ENCODE results near the gene RGS2. TPM values are rescaled to one million over a fixed set of nuclear protein-coding genes. Genes with fewer than 3 reads are reported as not detected.

RGS2 gene
- total RNA-seq, 1 donor from 2014 or later, result 63.8 TPM

DNA sequence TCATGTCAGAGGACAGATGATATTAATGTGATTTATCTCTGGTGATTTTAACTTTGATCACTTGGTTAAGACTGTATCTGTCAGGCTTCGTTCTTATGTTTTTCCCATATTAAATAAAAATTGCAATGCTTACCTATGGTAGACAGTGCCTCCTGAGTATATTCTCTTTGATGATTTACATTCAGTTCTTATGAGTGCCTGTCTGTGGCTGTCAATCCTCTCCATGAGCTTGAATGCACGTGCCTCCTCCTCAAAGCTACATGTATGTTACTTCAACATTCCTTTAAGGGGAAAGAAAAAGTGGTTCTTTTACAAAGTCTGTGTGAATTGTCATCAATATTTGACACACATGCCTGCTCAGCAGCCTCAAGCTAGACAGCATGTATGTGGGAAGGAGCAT, 44.2 kb upstream of the RGS2 start:
- no peak for DNase-seq
- TF ChIP-seq CTCF (IDR thresholded peaks at IDR 0.05), result no peak
- H3K36me3 ChIP-seq, result no peaks in the 10 kb centered on the region
- H3K27me3 ChIP-seq (ENCODE audit: low read depth), result no peaks in the 10 kb centered on the region
- ATAC-seq, result no peak
- no peak overlapping the region for H3K4me3 ChIP-seq
- no peaks in the 10 kb centered on the region for H3K4me1 ChIP-seq
- intact Hi-C loops (cut with DNase I), result no loop called here
- no peaks in the 10 kb centered on the region for H3K9me3 ChIP-seq
- no peak overlapping the region for H3K27ac ChIP-seq

DNA sequence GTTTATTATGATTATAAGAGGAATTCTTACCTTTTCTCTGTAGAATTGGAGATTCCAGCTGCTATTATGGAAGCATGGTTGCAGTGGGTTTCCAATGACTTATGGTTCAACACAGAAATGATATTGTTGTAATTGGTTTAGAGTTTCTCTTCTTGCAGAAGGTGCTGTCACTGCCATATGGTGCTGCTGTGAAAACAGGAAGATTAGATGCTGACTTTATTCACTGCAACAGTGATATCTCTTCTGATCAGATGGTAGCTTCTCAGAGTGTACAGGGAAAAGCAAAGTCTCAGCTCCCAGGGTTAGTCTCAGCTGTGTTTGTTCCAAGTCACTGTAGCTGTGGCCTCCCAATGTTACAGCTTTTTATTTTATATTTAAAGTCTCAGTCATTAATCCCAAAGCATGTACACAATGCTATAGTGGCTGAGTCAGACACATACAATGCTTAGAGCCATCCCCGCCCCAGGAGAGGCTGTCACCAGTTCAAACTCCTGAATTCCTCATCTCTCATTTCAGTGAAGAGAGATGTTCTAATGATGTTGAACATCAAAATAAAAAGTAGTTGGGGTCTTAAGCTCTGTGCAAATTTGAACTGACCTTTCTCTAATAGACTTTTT, 42.7 kb upstream of the RGS2 start:
- no peaks in the 10 kb centered on the region for H3K27me3 ChIP-seq (ENCODE audit: low read depth)
- H3K4me3 ChIP-seq, result no peak overlapping the region
- no peak for TF ChIP-seq CTCF (IDR thresholded peaks at IDR 0.05)
- no peaks in the 10 kb centered on the region for H3K9me3 ChIP-seq
- H3K36me3 ChIP-seq, result no peaks in the 10 kb centered on the region
- intact Hi-C loops (cut with DNase I), result no loop called here
- ATAC-seq (peak in 1 of 2 donors; percentile 9), DNase-seq (no peak)
- H3K4me1 ChIP-seq, result no peaks in the 10 kb centered on the region
- no peak overlapping the region for H3K27ac ChIP-seq

- Histone ChIP-seq H3K36me3 (no peaks in the 10 kb centered on the region), H3K27me3 (ENCODE audit: low read depth) (no peaks in the 10 kb centered on the region), H3K4me3 (no peak overlapping the region), H3K27ac (no peak overlapping the region), H3K9me3 (no peaks in the 10 kb centered on the region), H3K4me1 (no peaks in the 10 kb centered on the region)
- ATAC-seq, result no peak
- intact Hi-C loops (cut with DNase I), result no loop called here
- DNase-seq, result no peak
- TF ChIP-seq CTCF (IDR thresholded peaks at IDR 0.05), result no peak
Measured at GRCh38 chr1:192766876-192767275, 42.0 kb upstream of the RGS2 start.

- intact Hi-C loops (cut with DNase I), result no loop called here
- peak overlapping the region; percentile 50 for H3K27ac ChIP-seq
- no peak for TF ChIP-seq CTCF (IDR thresholded peaks at IDR 0.05)
Measured at GRCh38 chr1:192767798-192768197, 41.0 kb upstream of the RGS2 start.

GRCh38 chr1:192768463-192768862, 40.4 kb upstream of the RGS2 start:
- no peak for TF ChIP-seq CTCF (IDR thresholded peaks at IDR 0.05)
- Histone ChIP-seq H3K36me3 (no peaks in the 10 kb centered on the region), H3K9me3 (no peaks in the 10 kb centered on the region), H3K4me1 (no peaks in the 10 kb centered on the region), H3K4me3 (no peak overlapping the region), H3K27ac (peak overlapping the region; percentile 50), H3K27me3 (ENCODE audit: low read depth) (no peaks in the 10 kb centered on the region)
- DNase-seq (no peak), ATAC-seq (peak in 1 of 2 donors; percentile 65)
- intact Hi-C loops (cut with DNase I), result no loop called here

More at GRCh38 chr1:192767798-192768197, 41.0 kb upstream of the RGS2 start:
- DNase-seq (no peak), ATAC-seq (peak; percentile 83 to 95)
- no peaks in the 10 kb centered on the region for H3K27me3 ChIP-seq (ENCODE audit: low read depth)
- H3K4me1 ChIP-seq, result no peaks in the 10 kb centered on the region
- H3K9me3 ChIP-seq, result no peaks in the 10 kb centered on the region
- H3K4me3 ChIP-seq, result no peak overlapping the region
- no peaks in the 10 kb centered on the region for H3K36me3 ChIP-seq

Data from lower lobe of right lung (tissue), 2 donors.